GM18868 (cell line): Measurements from ENCODE around the gene REXO1.

Experiments
- ATAC-seq: cut with Tn5 transposase; IDR thresholded peaks from one replicate; pipeline ENCODE4 v1.9.1; 2021; ENCODE audit warnings: mild to moderate bottlenecking, moderate library complexity; ENCODE audit not compliant: unreplicated experiment

The REXO1 gene

GRCh38 chr19:1829958-1830357 lies 18.3 kb downstream of the REXO1 start:
- no peak for ATAC-seq

GRCh38 chr19:1828279-1829238 lies 19.7 kb downstream of the REXO1 start:
- ATAC-seq: no peak

- no peak for ATAC-seq
Observed at GRCh38 chr19:1827566-1828278, 20.6 kb downstream of the REXO1 start.

- no peak for ATAC-seq
Observed at GRCh38 chr19:1826557-1827521, 21.4 kb downstream of the REXO1 start.

GRCh38 chr19:1825909-1826556 lies 22.2 kb downstream of the REXO1 start:
- no peak for ATAC-seq

- no peak for ATAC-seq
Observed at GRCh38 chr19:1824252-1824622, 24.0 kb downstream of the REXO1 start.

- no peak for ATAC-seq
Observed at GRCh38 chr19:1823539-1824251, 24.6 kb downstream of the REXO1 start.

GRCh38 chr19:1823020-1823419 lies 25.3 kb downstream of the REXO1 start:
- no peak for ATAC-seq

GRCh38 chr19:1822210-1822609 lies 26.1 kb downstream of the REXO1 start:
- no peak for ATAC-seq

GRCh38 chr19:1819341-1820255 lies 28.7 kb downstream of the REXO1 start:
- no peak for ATAC-seq

- ATAC-seq: no peak
Observed at GRCh38 chr19:1818549-1819195, 29.6 kb downstream of the REXO1 start.

GRCh38 chr19:1817553-1818179 lies 30.6 kb downstream of the REXO1 start:
- ATAC-seq: no peak

- ATAC-seq: no peak
Observed at GRCh38 chr19:1816530-1817298, 31.6 kb downstream of the REXO1 start.

- no peak for ATAC-seq
Observed at GRCh38 chr19:1815605-1816529, 32.4 kb downstream of the REXO1 start.

- no peak for ATAC-seq
Observed at GRCh38 chr19:1814833-1815604, 33.3 kb downstream of the REXO1 start.
